Loucy (cell line): ENCODE data around the gene CDH12.

Experiments
- H2AFZ ChIP-seq: fragments of 200-600 bp; sonication (generic); 2 replicates; pipeline ENCODE4 v1.6.0; 2016; ENCODE audit warnings: antibody characterized with exemption, mild to moderate bottlenecking, low read length, moderate library complexity
- H3F3A ChIP-seq: fragments of 200-600 bp; 2 replicates; pipeline ENCODE4 v1.6.0; 2016; ENCODE audit warnings: antibody characterized with exemption, low read depth, mild to moderate bottlenecking
- H3K27me3 ChIP-seq: fragments of 200-600 bp; sonication (generic); 2 replicates; pipeline ENCODE4 v1.6.1; 2014; ENCODE audit warnings: low read length, mild to moderate bottlenecking; ENCODE audit not compliant: insufficient read depth, poor library complexity, severe bottlenecking
- H3K36me3 ChIP-seq: fragments of 200-600 bp; sonication (generic); 2 replicates; pipeline ENCODE4 v1.6.1; 2016; ENCODE audit warnings: low read length; ENCODE audit not compliant: insufficient read depth
- H3K4me1 ChIP-seq: fragments of 200-600 bp; sonication (generic); 2 replicates; pipeline ENCODE4 v1.5.1; 2014; ENCODE audit warnings: low read length, mild to moderate bottlenecking; ENCODE audit not compliant: insufficient read depth, poor library complexity, severe bottlenecking
- H3K4me2 ChIP-seq: fragments of 200-600 bp; sonication (generic); 2 replicates; pipeline ENCODE4 v1.6.0; 2014; ENCODE audit warnings: antibody characterized with exemption, low read length, low read depth, mild to moderate bottlenecking; ENCODE audit not compliant: poor library complexity, severe bottlenecking
- H3K4me3 ChIP-seq: fragments of 200-600 bp; sonication (generic); 2 replicates; pipeline ENCODE4 v1.5.1; 2014; ENCODE audit warnings: low read length, mild to moderate bottlenecking, mixed read lengths; ENCODE audit not compliant: poor library complexity, severe bottlenecking
- H3K79me2 ChIP-seq: fragments of 200-600 bp; sonication (generic); 2 replicates; pipeline ENCODE4 v1.6.1; 2014; ENCODE audit warnings: low read length; ENCODE audit not compliant: insufficient read depth
- H3K9ac ChIP-seq: fragments of 200-600 bp; sonication (generic); 2 replicates; pipeline ENCODE4 v1.6.0; 2014; ENCODE audit warnings: mild to moderate bottlenecking, low read depth, low read length, moderate library complexity; ENCODE audit not compliant: poor library complexity, severe bottlenecking
- H3K9me2 ChIP-seq: fragments of 200-600 bp; sonication (generic); replicated peaks from 2 replicates; pipeline ENCODE4 v1.6.1; 2016; ENCODE audit warnings: low read depth, low read length, mixed read lengths
- H3K9me3 ChIP-seq: fragments of 200-600 bp; sonication (generic); 2 replicates; pipeline ENCODE4 v1.6.1; 2014; ENCODE audit warnings: mild to moderate bottlenecking, antibody characterized with exemption, low read length, low read depth; ENCODE audit not compliant: insufficient read depth
- H4K20me1 ChIP-seq: fragments of 200-600 bp; sonication (generic); 2 replicates; pipeline ENCODE4 v1.6.0; 2014; ENCODE audit warnings: antibody characterized with exemption, low read length, mild to moderate bottlenecking; ENCODE audit not compliant: insufficient read depth, poor library complexity, severe bottlenecking
- EZH2phosphoT487 ChIP-seq: fragments of 200-600 bp; IDR thresholded peaks from 2 replicates; pipeline ENCODE4 v1.6.1; 2018; ENCODE audit warnings: antibody characterized with exemption, mild to moderate bottlenecking, moderate library complexity, borderline replicate concordance
- TF ChIP-seq, protein P1 (sequence below): fragments of 200-600 bp; sonication (generic); conservative IDR thresholded peaks from 2 replicates; pipeline ENCODE4 v1.5.1; 2014; ENCODE audit warnings: mild to moderate bottlenecking, antibody characterized with exemption, low read length

The CDH12 gene

GRCh38 chr5:22852807-22853660, at the start of gene CDH12:
Gene CDH12, minus strand, starts transcription at chr5:22853344.
- Histone ChIP-seq H3K27me3 (no peaks in the 10 kb centered on the region), H3K36me3 (no peaks in the 10 kb centered on the region), H3K9me2 (no peaks in the 10 kb centered on the region), H2AFZ (no peak within 1 kb of the TSS), H4K20me1 (no peaks in the 10 kb centered on the region), H3K9ac (no peak within 1 kb of the TSS), H3K4me1 (no peaks in the 10 kb centered on the region), H3F3A (no peaks in the 10 kb centered on the region), H3K79me2 (no peaks in the 10 kb centered on the region), H3K9me3 (no peaks in the 10 kb centered on the region), H3K4me2 (no peak within 1 kb of the TSS), H3K4me3 (no peak within 1 kb of the TSS)
- no peak for TF ChIP-seq EZH2phosphoT487
- TF ChIP-seq, protein P1, sequence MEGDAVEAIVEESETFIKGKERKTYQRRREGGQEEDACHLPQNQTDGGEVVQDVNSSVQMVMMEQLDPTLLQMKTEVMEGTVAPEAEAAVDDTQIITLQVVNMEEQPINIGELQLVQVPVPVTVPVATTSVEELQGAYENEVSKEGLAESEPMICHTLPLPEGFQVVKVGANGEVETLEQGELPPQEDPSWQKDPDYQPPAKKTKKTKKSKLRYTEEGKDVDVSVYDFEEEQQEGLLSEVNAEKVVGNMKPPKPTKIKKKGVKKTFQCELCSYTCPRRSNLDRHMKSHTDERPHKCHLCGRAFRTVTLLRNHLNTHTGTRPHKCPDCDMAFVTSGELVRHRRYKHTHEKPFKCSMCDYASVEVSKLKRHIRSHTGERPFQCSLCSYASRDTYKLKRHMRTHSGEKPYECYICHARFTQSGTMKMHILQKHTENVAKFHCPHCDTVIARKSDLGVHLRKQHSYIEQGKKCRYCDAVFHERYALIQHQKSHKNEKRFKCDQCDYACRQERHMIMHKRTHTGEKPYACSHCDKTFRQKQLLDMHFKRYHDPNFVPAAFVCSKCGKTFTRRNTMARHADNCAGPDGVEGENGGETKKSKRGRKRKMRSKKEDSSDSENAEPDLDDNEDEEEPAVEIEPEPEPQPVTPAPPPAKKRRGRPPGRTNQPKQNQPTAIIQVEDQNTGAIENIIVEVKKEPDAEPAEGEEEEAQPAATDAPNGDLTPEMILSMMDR: no peak

DNA sequence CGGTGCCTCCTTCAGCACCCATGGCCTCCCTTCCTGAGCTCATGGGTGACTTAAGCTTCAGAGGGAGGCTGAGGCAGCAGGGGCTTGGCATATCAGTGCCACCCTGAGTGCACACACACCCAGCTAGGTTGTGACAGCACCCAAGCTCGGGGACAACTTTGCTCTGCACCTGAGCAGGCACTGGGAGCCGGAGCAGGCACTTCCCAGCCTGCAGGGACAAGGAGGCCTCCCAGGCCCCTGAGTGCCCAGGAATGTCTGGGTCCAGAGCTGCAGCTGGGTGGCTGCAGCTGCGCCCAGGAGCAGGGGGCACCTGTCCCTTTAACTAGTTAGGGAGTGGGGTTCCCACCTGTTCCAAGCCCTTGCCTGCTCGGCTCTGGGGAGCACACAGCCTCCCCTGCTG, 48.7 kb upstream of the CDH12 start:
- H3K4me3 ChIP-seq: no peak overlapping the region
- H3K9ac ChIP-seq: no peak overlapping the region
- no peaks in the 10 kb centered on the region for H3K9me3 ChIP-seq
- no peaks in the 10 kb centered on the region for H3K79me2 ChIP-seq
- H3K9me2 ChIP-seq: no peaks in the 10 kb centered on the region
- TF ChIP-seq, protein P1: no peak
- TF ChIP-seq EZH2phosphoT487: no peak
- H2AFZ ChIP-seq: no peak overlapping the region
- no peaks in the 10 kb centered on the region for H3K4me1 ChIP-seq
- H3F3A ChIP-seq: no peaks in the 10 kb centered on the region
- H3K36me3 ChIP-seq: no peaks in the 10 kb centered on the region
- no peak overlapping the region for H3K4me2 ChIP-seq
- H3K27me3 ChIP-seq: no peaks in the 10 kb centered on the region
- no peaks in the 10 kb centered on the region for H4K20me1 ChIP-seq

- no peaks in the 10 kb centered on the region for H4K20me1 ChIP-seq
- H3K9me2 ChIP-seq: no peaks in the 10 kb centered on the region
- H3K9me3 ChIP-seq: no peaks in the 10 kb centered on the region
- no peak overlapping the region for H3K9ac ChIP-seq
- no peak for TF ChIP-seq EZH2phosphoT487
- TF ChIP-seq, protein P1: no peak
- H3K4me3 ChIP-seq: no peak overlapping the region
- no peaks in the 10 kb centered on the region for H3K36me3 ChIP-seq
- no peaks in the 10 kb centered on the region for H3K27me3 ChIP-seq
- no peaks in the 10 kb centered on the region for H3F3A ChIP-seq
- H2AFZ ChIP-seq: no peak overlapping the region
- no peak overlapping the region for H3K4me2 ChIP-seq
- H3K79me2 ChIP-seq: no peaks in the 10 kb centered on the region
- no peaks in the 10 kb centered on the region for H3K4me1 ChIP-seq
These were observed 47.7 kb upstream of the CDH12 start for GRCh38 chr5:22900801-22901310.
